Esophagus muscularis mucosa (tissue), 4 donors: ENCODE results near the gene ARSG. TPM values are rescaled to one million over a fixed set of nuclear protein-coding genes. Genes with fewer than 3 reads are reported as not detected.
A peak's percentile ranks its signal among the peaks of the same experiment; 100 is the strongest.
"Not testable (repeated sequence)": the region's sequence is repeated elsewhere in the genome, so short reads cannot be mapped to it uniquely, and the experiment has no call there.

Experiments
- DNase-seq: peaks from one replicate; pipeline ENCODE4 v3.0.0-alpha.2; 2017; ENCODE audit errors: extremely low spot score
- H3K27ac ChIP-seq, 4 donors: fragments of 200-600 bp; sonication (generic); replicated peaks in 1 of 4; 1 replicate in 3 of 4; 2 replicates in 1 of 4; pipeline ENCODE4 v1.5.1; 2016 to 2019; ENCODE audit warnings: mild to moderate bottlenecking in 1 of 4
- H3K27me3 ChIP-seq, 4 donors: fragments of 200-600 bp; sonication (generic); one replicate each; pipeline versions ENCODE4 v1.5.1 to v1.6.0; 2016 to 2019
- H3K36me3 ChIP-seq, 4 donors: fragments of 200-600 bp; sonication (generic); one replicate each; pipeline ENCODE4 v1.5.1; 2016 to 2019
- H3K4me1 ChIP-seq, 4 donors: fragments of 200-600 bp; sonication (generic); one replicate each; pipeline ENCODE4 v1.5.1; 2016 to 2019
- H3K4me3 ChIP-seq, 4 donors: fragments of 200-600 bp; sonication (generic); 1 replicate in 2 of 4; 2 replicates in 2 of 4; pipeline ENCODE4 v1.5.1; 2016 to 2019; ENCODE audit warnings: mild to moderate bottlenecking in 4 of 4, moderate library complexity in 1 of 4
- H3K9me3 ChIP-seq, 4 donors: fragments of 200-600 bp; sonication (generic); 1 replicate in 3 of 4; 2 replicates in 1 of 4; pipeline ENCODE4 v1.5.1; 2016 to 2019
- EP300 ChIP-seq: sonication (generic); formaldehyde crosslinking; IDR thresholded peaks from one replicate; pipeline ENCODE4 v1.6.1; 2017; ENCODE audit warnings: antibody characterized with exemption
- POLR2A ChIP-seq: fragments of 450-650 bp; IDR thresholded peaks from one replicate; pipeline ENCODE4 v1.6.1; 2017; ENCODE audit warnings: antibody characterized with exemption, moderate library complexity, mild to moderate bottlenecking, low read depth
- POLR2AphosphoS5 ChIP-seq, 2 donors: sonication (generic); formaldehyde crosslinking; IDR thresholded peaks; one replicate each; pipeline ENCODE4 v1.6.1; 2017; ENCODE audit warnings: antibody characterized with exemption in 2 of 2
- WGBS: methylation state at CpG from one replicate; pipeline ENCODE4 v1.1.5; 2018; 5-methylcytosine and 5-hydroxymethylcytosine counted together
- intact Hi-C: fragments of 100-400 bp; cut with DNase I; formaldehyde crosslinking; loops from one replicate; pipeline ENCODE4 v1.15.1; 2023
- total RNA-seq, 4 donors: library from RNA; depleted of rRNA; stranded (reverse); fragments of >200 nt; gene quantifications; one replicate each; pipeline versions ENCODE4 v1.1.0 to v1.2.1, GENCODE V29; 2016
- TF ChIP-seq, protein P1 (sequence below), 3 experiments: fragments of 200-600 bp in 2 of 3; fragments of 450-650 bp in 1 of 3; sonication (generic) in 2 of 3; IDR thresholded peaks; one replicate each; pipeline ENCODE4 v1.5.1; 2017 to 2019; ENCODE audit warnings: antibody characterized with exemption in 3 of 3, mild to moderate bottlenecking in 2 of 3, moderate library complexity in 1 of 3

Gene ARSG
- total RNA-seq, 4 donors from 2014 or later: 1.7 to 4.9 (median 2.8) TPM

GRCh38 chr17:68257934-68258333 is 33.4 kb upstream of the ARSG start:
- intact Hi-C loops: no loop called here
- Histone ChIP-seq H3K4me1 (peaks cover 0 to 15% (median 7%) of the 10 kb centered on the region in 4 donors), H3K9me3 (no peaks in the 10 kb centered on the region), H3K27me3 (no peaks in the 10 kb centered on the region), H3K4me3 (no peak overlapping the region), H3K27ac (peak overlapping the region in 1 of 4 donors; percentile 71), H3K36me3 (peaks cover 10 to 41% (median 33%) of the 10 kb centered on the region in 4 donors)
- TF ChIP-seq, protein P1, sequence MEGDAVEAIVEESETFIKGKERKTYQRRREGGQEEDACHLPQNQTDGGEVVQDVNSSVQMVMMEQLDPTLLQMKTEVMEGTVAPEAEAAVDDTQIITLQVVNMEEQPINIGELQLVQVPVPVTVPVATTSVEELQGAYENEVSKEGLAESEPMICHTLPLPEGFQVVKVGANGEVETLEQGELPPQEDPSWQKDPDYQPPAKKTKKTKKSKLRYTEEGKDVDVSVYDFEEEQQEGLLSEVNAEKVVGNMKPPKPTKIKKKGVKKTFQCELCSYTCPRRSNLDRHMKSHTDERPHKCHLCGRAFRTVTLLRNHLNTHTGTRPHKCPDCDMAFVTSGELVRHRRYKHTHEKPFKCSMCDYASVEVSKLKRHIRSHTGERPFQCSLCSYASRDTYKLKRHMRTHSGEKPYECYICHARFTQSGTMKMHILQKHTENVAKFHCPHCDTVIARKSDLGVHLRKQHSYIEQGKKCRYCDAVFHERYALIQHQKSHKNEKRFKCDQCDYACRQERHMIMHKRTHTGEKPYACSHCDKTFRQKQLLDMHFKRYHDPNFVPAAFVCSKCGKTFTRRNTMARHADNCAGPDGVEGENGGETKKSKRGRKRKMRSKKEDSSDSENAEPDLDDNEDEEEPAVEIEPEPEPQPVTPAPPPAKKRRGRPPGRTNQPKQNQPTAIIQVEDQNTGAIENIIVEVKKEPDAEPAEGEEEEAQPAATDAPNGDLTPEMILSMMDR (IDR thresholded peaks at IDR 0.05): no peak
- TF ChIP-seq POLR2A (no peak), POLR2AphosphoS5 (IDR thresholded peaks at IDR 0.05) (no peak), EP300 (no peak)
- DNase-seq: no peak

GRCh38 chr17:68258890-68259647 is 32.2 kb upstream of the ARSG start:
- H3K36me3 ChIP-seq: peaks cover 10 to 33% (median 29%) of the 10 kb centered on the region in 4 donors
- H3K27ac ChIP-seq: peak overlapping the region in 3 of 4 donors; percentile 3 to 76 (median 71)
- TF ChIP-seq POLR2AphosphoS5 (IDR thresholded peaks at IDR 0.05): peak in 1 of 2 donors; percentile 55
- intact Hi-C loops, H3K27me3 ChIP-seq, H3K9me3 ChIP-seq, DNase-seq: not testable (repeated sequence)
- 43% methylated on average over 9 of the region's 44 CpGs for WGBS
- H3K4me3 ChIP-seq: peak overlapping the region; percentile 10 to 37 (median 29)
- peaks cover 3 to 20% (median 11%) of the 10 kb centered on the region in 4 donors for H3K4me1 ChIP-seq

DNA sequence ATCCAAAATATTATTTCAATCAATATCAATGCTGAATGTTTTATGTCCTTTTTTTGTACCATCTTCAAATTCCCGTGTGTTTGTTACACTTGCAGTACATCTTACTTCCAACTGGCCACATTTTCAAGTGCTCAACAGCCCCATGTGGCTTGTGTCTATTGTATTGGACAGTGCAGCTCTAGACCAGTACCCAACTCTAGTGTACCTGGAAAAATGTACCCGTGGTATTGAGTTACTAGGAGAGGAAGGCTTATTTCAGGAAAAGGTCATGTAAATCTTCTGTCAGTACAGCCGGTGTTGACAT is 31.7 kb upstream of the ARSG start:
- 76% methylated on average over 3 of the region's 3 CpGs for WGBS
- Histone ChIP-seq H3K4me3 (peak overlapping the region in 1 of 4 donors; percentile 31), H3K36me3 (peaks cover 10 to 28% (median 26%) of the 10 kb centered on the region in 4 donors), H3K4me1 (peaks cover 3 to 20% (median 11%) of the 10 kb centered on the region in 4 donors), H3K27ac (peak overlapping the region in 2 of 4 donors; percentile 71 to 76)
- H3K9me3 ChIP-seq, H3K27me3 ChIP-seq, intact Hi-C loops, DNase-seq: not testable (repeated sequence)

DNA sequence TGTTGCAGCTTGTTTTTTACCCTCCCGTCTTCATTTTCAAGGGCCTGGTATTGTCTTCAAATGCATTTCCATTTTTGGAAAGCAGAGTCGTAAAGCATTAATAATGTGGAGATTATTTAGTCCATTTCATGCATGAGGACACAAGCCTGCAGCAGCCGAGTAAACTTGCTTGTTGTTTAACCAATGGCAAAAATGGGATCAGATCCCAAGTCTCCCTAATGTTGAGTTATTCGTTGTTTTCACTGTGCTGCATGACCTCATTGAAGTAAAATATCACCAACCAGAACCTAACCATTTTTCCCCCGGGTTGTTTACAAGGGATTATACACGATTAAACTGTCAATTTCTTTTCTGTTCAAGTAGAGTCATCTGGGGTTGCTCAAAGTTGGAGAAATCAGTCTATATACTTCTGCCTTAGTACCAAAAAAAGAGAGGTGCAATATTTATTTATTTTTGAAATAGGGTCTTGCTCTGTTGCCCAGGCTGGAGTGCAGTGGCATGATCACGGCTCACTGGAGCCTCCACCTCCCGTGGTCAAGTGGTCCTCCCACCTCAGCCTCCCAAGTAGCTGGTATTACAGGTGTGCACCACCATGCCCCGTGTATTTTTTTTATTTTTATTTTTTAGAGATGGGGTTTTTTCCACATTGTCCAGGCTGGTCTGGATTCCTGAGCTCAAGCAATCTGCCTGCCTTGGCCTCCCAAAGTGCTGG is 31.1 kb upstream of the ARSG start:
- Histone ChIP-seq H3K27me3 (no peaks in the 10 kb centered on the region), H3K36me3 (peaks cover 7 to 22% (median 19%) of the 10 kb centered on the region in 4 donors), H3K9me3 (no peaks in the 10 kb centered on the region), H3K4me3 (no peak overlapping the region), H3K4me1 (peaks cover 3 to 20% (median 11%) of the 10 kb centered on the region in 4 donors), H3K27ac (no peak overlapping the region)
- DNase-seq: no peak
- intact Hi-C loops: loop anchor here (10.0 kb wide), 1 partner anchor 175 kb away; no protein-coding TSS in a partner anchor
- TF ChIP-seq, protein P1 (IDR thresholded peaks at IDR 0.05): no peak
- TF ChIP-seq POLR2AphosphoS5 (IDR thresholded peaks at IDR 0.05) (no peak), EP300 (no peak), POLR2A (no peak)
- WGBS: 86% methylated on average over 9 of the region's 9 CpGs

DNA sequence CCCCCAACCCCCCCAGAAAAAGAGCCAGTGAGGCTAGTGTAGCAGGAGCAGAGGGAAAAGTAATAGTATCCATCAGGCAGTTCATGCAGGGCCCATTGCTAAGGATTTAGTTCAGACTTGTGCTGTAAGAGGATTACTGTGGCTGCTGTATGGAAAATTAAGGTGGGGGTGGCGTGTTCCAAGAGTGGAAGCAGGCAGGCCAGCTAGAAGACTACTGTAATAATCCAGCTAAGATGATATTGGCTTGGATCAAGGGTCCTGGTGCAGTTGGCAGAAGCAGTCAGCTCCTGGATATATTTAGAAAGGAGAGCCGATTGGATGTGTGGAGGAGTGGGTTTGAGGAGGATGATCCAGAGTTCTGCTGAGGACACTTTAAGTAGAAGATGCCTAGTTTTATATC is 28.8 kb upstream of the ARSG start:
- H3K9me3 ChIP-seq: not testable (repeated sequence)
- 59% methylated on average over 2 of the region's 2 CpGs for WGBS

GRCh38 chr17:68263101-68263681 is 28.1 kb upstream of the ARSG start:
- WGBS: 12% methylated on average over 9 of the region's 9 CpGs
- H3K27me3 ChIP-seq, H3K9me3 ChIP-seq, H3K4me3 ChIP-seq, H3K36me3 ChIP-seq, DNase-seq, H3K27ac ChIP-seq: not testable (repeated sequence)
- peaks cover 3 to 20% (median 11%) of the 10 kb centered on the region in 4 donors for H3K4me1 ChIP-seq
- intact Hi-C loops: loop anchor here (2.0 to 10.0 kb wide), 2 partner anchors 172 to 200 kb away; no protein-coding TSS in a partner anchor
- TF ChIP-seq, protein P1 (IDR thresholded peaks at IDR 0.05): peak; percentile 53 to 71 (median 68)

More for the DNA sequence above, 28.8 kb upstream of the ARSG start:
- intact Hi-C loops: loop anchor here (2.0 to 10.0 kb wide), 2 partner anchors 172 to 200 kb away; no protein-coding TSS in a partner anchor
- not testable (repeated sequence) for H3K27ac ChIP-seq, DNase-seq, H3K27me3 ChIP-seq, H3K36me3 ChIP-seq, H3K4me3 ChIP-seq
- peaks cover 3 to 20% (median 11%) of the 10 kb centered on the region in 4 donors for H3K4me1 ChIP-seq

DNA sequence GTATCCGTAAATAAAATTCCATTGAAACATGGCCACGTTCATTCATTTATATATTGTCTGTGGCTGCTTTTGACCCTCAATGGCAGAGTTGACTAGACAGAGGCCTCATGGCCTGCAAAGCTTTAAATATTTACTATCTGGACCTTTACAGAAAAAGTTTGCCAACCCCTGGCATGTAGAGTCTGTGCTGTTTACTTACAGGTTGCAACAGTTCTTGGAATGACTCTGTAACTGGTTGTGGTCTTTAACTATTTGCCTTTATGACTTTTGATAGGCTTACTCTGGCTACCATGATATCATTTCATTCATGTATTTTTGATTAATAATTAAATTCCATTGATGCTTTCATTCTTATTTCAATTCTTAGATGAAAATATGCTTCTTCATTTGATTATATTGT is 25.5 kb upstream of the ARSG start:
- H3K9me3 ChIP-seq, H3K4me1 ChIP-seq, DNase-seq, H3K27me3 ChIP-seq, H3K27ac ChIP-seq, H3K4me3 ChIP-seq, H3K36me3 ChIP-seq: not testable (repeated sequence)
- intact Hi-C loops: loop anchor here (10.0 kb wide), 1 partner anchor 169 kb away; no protein-coding TSS in a partner anchor
- WGBS: 90% methylated on average over 2 of the region's 2 CpGs
